ENCODE results near the gene FFAR4.
A peak's percentile ranks its signal among the peaks of the same experiment; 100 is the strongest.
"Not testable (repeated sequence)": the region's sequence is repeated elsewhere in the genome, so short reads cannot be mapped to it uniquely, and the experiment has no call there.

The FFAR4 gene

GRCh38 chr10:93566435-93567276 lies at the start of gene FFAR4:
Gene FFAR4 (plus strand): TSS chr10:93566665. CDS start chr10:93566721, 56 bp downstream.
- no peak for DNase-seq

GRCh38 chr10:93518531-93518930 lies 47.9 kb upstream of the FFAR4 start:
- no peak for DNase-seq

GRCh38 chr10:93535293-93535692 lies 31.2 kb upstream of the FFAR4 start:
- DNase-seq: no peak

GRCh38 chr10:93540871-93541270 lies 25.6 kb upstream of the FFAR4 start:
- DNase-seq: not testable (repeated sequence)

- no peak for DNase-seq
Observed at GRCh38 chr10:93541402-93542357, 24.8 kb upstream of the FFAR4 start.

- DNase-seq: no peak
Observed at GRCh38 chr10:93542358-93542791, 24.1 kb upstream of the FFAR4 start.

- not testable (repeated sequence) for DNase-seq
Observed at GRCh38 chr10:93546995-93547394, 19.5 kb upstream of the FFAR4 start.

GRCh38 chr10:93547522-93547921 lies 18.9 kb upstream of the FFAR4 start:
- DNase-seq: no peak

- no peak for DNase-seq
Observed at GRCh38 chr10:93548376-93549071, 17.9 kb upstream of the FFAR4 start.

GRCh38 chr10:93550606-93551005 lies 15.9 kb upstream of the FFAR4 start:
- no peak for DNase-seq

GRCh38 chr10:93552780-93553179 lies 13.7 kb upstream of the FFAR4 start:
- DNase-seq: no peak

- DNase-seq: no peak
Observed at GRCh38 chr10:93553482-93554315, 12.8 kb upstream of the FFAR4 start.

- no peak for DNase-seq
Observed at GRCh38 chr10:93554316-93554663, 12.2 kb upstream of the FFAR4 start.

GRCh38 chr10:93554760-93555432 lies 11.6 kb upstream of the FFAR4 start:
- DNase-seq: peak; percentile 7

- DNase-seq: no peak
Observed at GRCh38 chr10:93559490-93559889, 7.0 kb upstream of the FFAR4 start.

- no peak for DNase-seq
Observed at GRCh38 chr10:93560541-93560940, 5.9 kb upstream of the FFAR4 start.

- no peak for DNase-seq
Observed at GRCh38 chr10:93565446-93565845, 1.0 kb upstream of the FFAR4 start.

- no peak for DNase-seq
Observed at GRCh38 chr10:93567277-93568104, 1.0 kb downstream of the FFAR4 start.

GRCh38 chr10:93568105-93568390 lies 1.6 kb downstream of the FFAR4 start:
- no peak for DNase-seq

GRCh38 chr10:93570383-93570782 lies 3.9 kb downstream of the FFAR4 start:
- no peak for DNase-seq

GRCh38 chr10:93572606-93573005 lies 6.1 kb downstream of the FFAR4 start:
- DNase-seq: no peak

Data from NK-92 treated with Interleukin-12 subunit alpha and Interleukin-12 subunit beta, amount 100 ng/mL, for 24 hours (cell line).